Esophagus (tissue), 2 donors: ENCODE results near the gene IGF2BP3. TPM values are rescaled to one million over a fixed set of nuclear protein-coding genes. Genes with fewer than 3 reads are reported as not detected.

Source experiments
- H3K27ac ChIP-seq, 2 donors: one replicate each; pipeline ENCODE4 v1.5.1; 2013; ENCODE audit warnings: low read depth in 2 of 2, mild to moderate bottlenecking in 2 of 2, inconsistent platforms in 1 of 2, low read length in 1 of 2, moderate library complexity in 1 of 2
- H3K27me3 ChIP-seq, 2 donors: one replicate each; pipeline ENCODE4 v1.6.1; 2013; ENCODE audit warnings: low read length in 2 of 2, control low read depth in 1 of 2, mild to moderate bottlenecking in 1 of 2; ENCODE audit not compliant: insufficient read depth in 2 of 2, control insufficient read depth in 1 of 2
- H3K36me3 ChIP-seq, 2 donors: one replicate each; pipeline ENCODE4 v1.6.1; 2013; ENCODE audit warnings: low read length in 1 of 2; ENCODE audit not compliant: control insufficient read depth in 2 of 2, insufficient read depth in 2 of 2
- H3K4me1 ChIP-seq, 2 donors: one replicate each; pipeline ENCODE4 v1.6.1; 2013; ENCODE audit warnings: low read length in 1 of 2; ENCODE audit not compliant: control insufficient read depth in 2 of 2, insufficient read depth in 2 of 2
- H3K4me3 ChIP-seq, 2 donors: one replicate each; pipeline ENCODE4 v1.5.1; 2013; ENCODE audit warnings: low read length in 2 of 2, mild to moderate bottlenecking in 2 of 2, low read depth in 1 of 2, moderate library complexity in 1 of 2
- H3K9me3 ChIP-seq, 2 donors: one replicate each; pipeline ENCODE4 v1.6.1; 2013; ENCODE audit warnings: mild to moderate bottlenecking in 2 of 2, low read depth in 1 of 2, low read length in 1 of 2, moderate library complexity in 1 of 2; ENCODE audit not compliant: control insufficient read depth in 2 of 2, insufficient read depth in 1 of 2
- WGBS, 2 donors: extraction: QIAGEN DNeasy Blood & Tissue Kit; methylation state at CpG; one replicate each; pipeline ENCODE4 v1.1.7; 2013; 5-methylcytosine and 5-hydroxymethylcytosine counted together
- polyA plus RNA-seq, 2 donors: library from polyadenylated mRNA; stranded (reverse); fragments of 200-250 nt; gene quantifications; one replicate each; pipeline ENCODE4 v1.2.3, GENCODE V29; 2013
- donor health status: healthy with polysubstance abuse.
- donor health status: Bipolar disorder and iron deficiency.

Gene IGF2BP3
- polyA plus RNA-seq, 2 donors, result 2.5 to 3.5 TPM

DNA sequence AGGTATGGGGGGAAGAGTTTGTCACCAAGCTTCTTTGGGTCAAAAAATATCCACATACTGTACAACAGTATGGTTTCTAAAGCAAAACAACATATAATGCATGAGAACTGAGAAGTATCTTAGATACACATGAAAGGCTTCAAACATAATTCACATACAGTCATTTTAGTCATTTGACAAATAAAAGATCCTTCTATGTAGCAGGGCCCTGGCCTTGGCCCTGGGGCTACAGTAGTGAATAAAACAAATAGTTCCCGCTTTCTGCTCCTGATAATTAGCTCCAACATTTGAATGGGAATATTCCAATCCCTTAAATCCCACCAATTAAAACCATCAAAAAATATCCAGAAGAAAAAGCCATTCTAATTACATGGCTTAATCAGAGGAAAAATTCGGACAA, 119.8 kb downstream of the IGF2BP3 start:
- no peaks in the 10 kb centered on the region for H3K9me3 ChIP-seq
- no peak overlapping the region for H3K27ac ChIP-seq
- WGBS, 2 donors, result 78 to 90% methylated on average over 2 of the region's 2 CpGs
- peaks cover 0 to 3% of the 10 kb centered on the region in 2 donors for H3K4me1 ChIP-seq
- no peaks in the 10 kb centered on the region for H3K27me3 ChIP-seq
- no peaks in the 10 kb centered on the region for H3K36me3 ChIP-seq
- no peak overlapping the region for H3K4me3 ChIP-seq

DNA sequence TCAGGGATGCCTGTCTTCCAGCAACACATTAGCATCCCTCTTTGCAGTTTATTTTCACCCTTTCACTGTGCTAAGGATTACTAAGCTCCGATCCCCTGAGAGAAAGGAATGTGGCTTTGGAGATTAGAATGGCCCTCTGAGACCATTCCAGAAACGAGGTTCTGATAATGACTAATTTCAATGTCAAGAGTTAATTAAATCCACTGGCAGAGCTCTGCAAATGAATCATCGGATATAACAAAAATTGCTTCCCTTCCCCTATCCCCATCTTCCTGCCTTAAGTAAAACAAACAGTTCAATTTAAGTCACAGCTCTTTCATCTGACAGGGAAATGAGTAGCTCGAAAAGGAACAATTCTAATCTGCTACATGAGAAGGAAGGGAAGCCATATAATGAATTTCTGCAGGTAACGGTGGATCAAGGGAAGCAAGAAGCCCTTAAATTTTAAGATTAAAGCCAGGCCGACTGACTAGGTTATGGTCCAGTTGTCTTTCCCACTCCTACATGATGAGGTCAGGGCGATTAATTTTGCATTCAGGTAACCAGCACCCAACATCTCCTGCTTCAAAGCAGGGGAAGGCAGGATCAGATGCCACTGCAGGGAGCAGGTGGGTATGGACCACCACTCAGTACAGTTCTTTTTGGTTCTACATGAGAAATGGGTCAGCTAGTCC, 120.7 kb downstream of the IGF2BP3 start:
- WGBS, 2 donors, result 41 to 55% methylated on average over 7 of the region's 7 CpGs
- no peaks in the 10 kb centered on the region for H3K27me3 ChIP-seq
- H3K4me1 ChIP-seq, result peaks cover 0 to 3% of the 10 kb centered on the region in 2 donors
- H3K36me3 ChIP-seq, result no peaks in the 10 kb centered on the region
- no peaks in the 10 kb centered on the region for H3K9me3 ChIP-seq
- no peak overlapping the region for H3K4me3 ChIP-seq
- no peak overlapping the region for H3K27ac ChIP-seq

DNA sequence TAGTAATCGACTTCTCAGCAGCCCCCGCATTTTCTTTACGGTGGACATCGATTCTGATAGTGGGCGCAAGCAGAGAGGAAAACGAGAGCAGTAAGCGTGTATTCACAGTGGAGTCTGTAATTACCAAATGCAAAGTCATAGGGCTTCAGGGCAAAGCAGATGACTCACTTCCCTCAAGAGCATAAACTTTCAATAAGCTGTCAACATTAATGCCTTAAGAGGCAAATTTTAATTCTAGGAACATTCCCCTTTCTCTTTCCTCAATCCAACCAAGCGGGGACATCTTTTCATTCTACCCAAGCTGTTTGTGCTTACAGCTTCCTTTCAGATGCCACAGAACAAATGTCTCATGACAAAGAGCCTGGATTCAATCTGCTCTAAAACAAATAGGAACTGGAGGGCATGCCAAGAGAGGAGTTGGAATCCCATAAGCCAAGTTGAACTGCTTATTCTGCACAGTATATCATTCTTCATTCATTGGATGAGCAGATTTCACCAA, 122.6 kb downstream of the IGF2BP3 start:
- Histone ChIP-seq H3K9me3 (no peaks in the 10 kb centered on the region), H3K27me3 (no peaks in the 10 kb centered on the region), H3K4me3 (no peak overlapping the region), H3K4me1 (peaks cover 0 to 3% of the 10 kb centered on the region in 2 donors), H3K27ac (no peak overlapping the region), H3K36me3 (no peaks in the 10 kb centered on the region)
- 41 to 49% methylated on average over 8 of the region's 8 CpGs for WGBS, 2 donors

DNA sequence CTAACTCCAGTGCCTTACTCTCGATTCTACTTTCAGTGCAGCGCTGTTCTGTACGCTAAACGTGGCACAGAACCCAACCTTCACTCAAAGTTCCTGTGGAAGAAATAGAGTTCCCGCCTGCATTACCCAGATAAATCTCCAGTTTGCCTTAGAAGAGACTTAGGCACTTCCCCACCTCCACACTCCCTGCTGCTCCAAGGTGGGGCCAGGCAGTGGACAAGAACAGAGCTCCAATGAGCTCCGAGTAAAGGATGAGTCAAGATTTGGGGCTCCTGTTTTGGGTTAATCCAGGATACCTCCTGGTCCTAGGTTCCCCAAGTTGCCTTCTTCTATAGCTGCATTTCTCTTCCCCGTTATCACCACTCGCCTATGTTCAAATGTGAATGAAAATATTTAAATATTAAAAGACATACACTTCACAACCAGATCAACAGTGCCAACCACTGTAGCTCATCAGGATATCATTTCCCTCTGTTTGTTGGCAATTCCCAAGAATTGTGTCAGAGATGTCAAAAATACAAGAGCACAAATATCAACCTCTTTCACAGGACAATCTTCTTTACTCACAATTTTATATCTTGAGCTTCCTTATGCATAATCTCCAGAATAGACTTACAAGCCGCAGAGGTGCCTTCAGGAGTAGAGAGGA, 123.1 kb downstream of the IGF2BP3 start:
- Histone ChIP-seq H3K36me3 (no peaks in the 10 kb centered on the region), H3K27me3 (no peaks in the 10 kb centered on the region), H3K9me3 (no peaks in the 10 kb centered on the region), H3K27ac (no peak overlapping the region), H3K4me3 (no peak overlapping the region), H3K4me1 (peaks cover 0 to 3% of the 10 kb centered on the region in 2 donors)
- 87 to 90% methylated on average over 9 of the region's 9 CpGs for WGBS, 2 donors

DNA sequence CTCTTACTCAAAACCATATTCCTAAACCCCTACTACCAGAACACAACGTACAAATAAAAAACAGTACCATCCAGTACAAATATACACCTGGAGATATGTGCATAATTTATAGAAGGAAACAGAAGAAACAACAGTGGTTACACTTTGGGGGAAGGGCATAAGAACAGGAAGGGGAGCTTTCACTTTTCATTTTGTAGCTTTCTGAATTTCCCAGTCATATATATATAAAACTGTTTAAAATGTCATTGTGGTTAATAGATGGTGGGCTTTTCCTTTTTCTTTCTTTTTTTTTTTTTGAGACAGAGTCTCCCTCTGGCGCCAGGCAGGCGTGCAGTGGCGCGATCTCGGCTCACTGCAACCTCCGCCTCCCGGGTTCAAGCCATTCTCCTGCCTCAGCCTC, 124.0 kb downstream of the IGF2BP3 start:
- H3K27ac ChIP-seq, result no peak overlapping the region
- H3K4me1 ChIP-seq, result peaks cover 0 to 3% of the 10 kb centered on the region in 2 donors
- no peaks in the 10 kb centered on the region for H3K36me3 ChIP-seq
- H3K4me3 ChIP-seq, result no peak overlapping the region
- 79 to 83% methylated on average over 8 of the region's 8 CpGs for WGBS, 2 donors
- no peaks in the 10 kb centered on the region for H3K9me3 ChIP-seq
- H3K27me3 ChIP-seq, result no peaks in the 10 kb centered on the region

DNA sequence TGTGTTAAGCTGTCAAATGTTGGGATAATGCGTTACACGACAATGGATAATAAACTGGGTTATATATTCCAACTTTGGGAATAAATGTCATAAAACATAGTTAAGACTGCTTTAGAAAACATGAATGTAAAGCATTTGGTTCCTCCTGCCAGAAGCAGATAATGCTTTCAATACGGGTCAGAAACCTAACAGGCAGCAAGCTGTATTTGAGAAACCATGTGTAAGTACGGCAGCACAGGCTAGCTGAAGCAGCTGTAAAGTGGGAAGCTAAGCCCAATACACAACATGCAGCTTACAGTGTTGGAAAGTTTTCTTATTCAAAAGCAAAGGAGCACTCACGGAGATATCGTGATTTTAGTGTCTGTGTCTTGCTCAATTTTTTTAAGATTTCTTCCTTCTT, 124.7 kb downstream of the IGF2BP3 start:
- 88% methylated on average over 6 of the region's 6 CpGs for WGBS, 2 donors
- H3K27me3 ChIP-seq, result no peaks in the 10 kb centered on the region
- no peaks in the 10 kb centered on the region for H3K36me3 ChIP-seq
- H3K9me3 ChIP-seq, result no peaks in the 10 kb centered on the region
- H3K4me1 ChIP-seq, result peaks cover 0 to 3% of the 10 kb centered on the region in 2 donors
- H3K27ac ChIP-seq, result no peak overlapping the region
- no peak overlapping the region for H3K4me3 ChIP-seq

DNA sequence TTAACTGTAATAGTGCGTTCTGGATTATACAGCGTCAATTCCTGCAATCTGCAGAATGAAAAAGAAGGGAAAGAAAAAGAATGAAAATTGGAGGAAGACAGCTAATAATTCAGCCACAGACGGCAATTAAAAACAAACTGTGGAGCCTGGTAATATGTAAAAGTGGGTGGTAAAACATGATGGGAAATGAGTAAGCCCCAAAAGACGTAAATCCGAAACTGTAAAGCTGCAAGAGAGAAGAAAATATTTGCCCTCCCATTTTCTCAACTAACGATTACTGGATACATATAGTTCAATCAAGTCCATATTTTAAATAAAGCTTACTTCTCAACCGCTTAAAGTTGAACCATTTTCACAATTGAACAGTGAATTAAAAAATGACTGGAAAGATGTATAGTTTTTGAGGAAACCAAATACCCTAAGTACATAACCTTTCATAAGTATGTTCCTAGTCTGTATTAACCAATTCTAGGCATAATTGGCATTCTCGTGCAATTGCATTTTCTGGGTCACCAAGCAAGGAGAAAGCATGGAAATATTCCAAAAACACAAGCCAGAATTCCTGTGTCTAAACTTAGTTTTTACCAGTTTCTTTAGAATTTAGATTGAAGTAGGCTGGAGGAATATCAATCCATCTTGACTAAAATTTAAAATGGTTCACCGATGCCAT, 126.3 kb downstream of the IGF2BP3 start:
- Histone ChIP-seq H3K4me1 (no peaks in the 10 kb centered on the region), H3K27ac (no peak overlapping the region), H3K4me3 (no peak overlapping the region), H3K9me3 (no peaks in the 10 kb centered on the region), H3K36me3 (no peaks in the 10 kb centered on the region), H3K27me3 (no peaks in the 10 kb centered on the region)
- WGBS, 2 donors, result 90 to 91% methylated on average over 9 of the region's 9 CpGs

DNA sequence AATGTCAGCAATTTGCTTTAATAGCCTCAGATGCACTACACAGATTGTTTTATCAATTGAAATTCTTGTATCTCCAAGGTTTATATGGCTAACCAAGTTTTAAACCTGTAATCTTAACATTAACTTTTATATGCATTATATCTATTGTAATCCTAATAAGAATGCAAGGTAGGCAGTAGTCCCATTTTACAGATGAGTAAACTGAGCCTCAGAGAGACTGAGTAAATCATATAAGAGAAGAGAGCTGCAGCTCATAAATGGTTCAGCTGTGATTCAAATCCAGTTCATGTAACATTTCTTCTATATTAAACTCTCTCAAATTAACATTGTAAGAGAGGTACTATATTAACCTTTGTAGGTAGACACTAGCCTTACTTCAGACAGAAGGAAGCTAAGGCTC, 127.2 kb downstream of the IGF2BP3 start:
- H3K36me3 ChIP-seq, result no peaks in the 10 kb centered on the region
- no peaks in the 10 kb centered on the region for H3K4me1 ChIP-seq
- H3K27ac ChIP-seq, result no peak overlapping the region
- H3K9me3 ChIP-seq, result no peaks in the 10 kb centered on the region
- H3K27me3 ChIP-seq, result no peaks in the 10 kb centered on the region
- H3K4me3 ChIP-seq, result no peak overlapping the region

DNA sequence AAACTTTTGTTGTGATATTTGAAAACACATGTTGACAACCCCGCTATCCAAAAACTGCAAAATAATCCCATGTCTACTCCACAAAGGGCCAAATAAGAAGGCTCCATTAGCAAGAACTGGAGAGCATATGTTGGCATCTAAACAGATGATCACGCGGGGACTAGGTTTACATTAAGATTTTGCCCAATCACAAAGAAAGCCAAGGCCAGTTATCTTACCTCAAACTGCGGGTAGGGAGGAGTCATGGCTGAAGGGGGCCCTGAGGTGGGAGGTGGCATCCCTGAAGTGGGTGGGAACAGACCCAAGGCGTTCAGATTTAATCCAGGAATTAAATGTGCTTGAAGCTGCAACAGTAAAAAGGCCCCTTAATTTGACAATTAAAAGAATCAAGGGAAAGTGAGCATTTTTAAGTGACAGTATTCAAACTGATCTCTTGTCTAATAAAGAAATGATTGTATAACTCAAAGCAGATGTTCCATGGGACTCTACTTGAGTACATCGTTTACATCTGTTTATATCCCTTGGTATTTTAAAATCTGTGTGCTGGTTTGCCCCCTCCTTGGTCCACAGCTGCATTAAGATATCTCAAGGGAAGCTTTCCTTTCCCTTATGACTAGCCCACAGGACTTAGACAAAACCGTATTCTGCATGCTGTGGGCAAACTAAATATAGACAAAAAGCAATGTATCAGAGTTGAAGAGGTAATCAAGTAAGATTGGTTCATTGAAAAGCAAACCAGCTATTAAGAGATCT, 128.3 kb downstream of the IGF2BP3 start:
- no peak overlapping the region for H3K27ac ChIP-seq
- no peaks in the 10 kb centered on the region for H3K4me1 ChIP-seq
- no peaks in the 10 kb centered on the region for H3K27me3 ChIP-seq
- peaks cover 0 to 2% of the 10 kb centered on the region in 2 donors for H3K9me3 ChIP-seq
- no peak overlapping the region for H3K4me3 ChIP-seq
- no peaks in the 10 kb centered on the region for H3K36me3 ChIP-seq
- WGBS, 2 donors, result 69 to 76% methylated on average over 7 of the region's 7 CpGs
